Suprapubic skin (tissue), 4 donors: ENCODE measurements around the gene ZNRF4. TPM values are rescaled to one million over a fixed set of nuclear protein-coding genes. Genes with fewer than 3 reads are reported as not detected.

Experiments
- DNase-seq, 2 donors: peaks; one replicate each; pipeline ENCODE4 v3.0.0-alpha.2; 2019; ENCODE audit warnings: low spot score in 2 of 2
- H3K27ac ChIP-seq: fragments of 200-600 bp; sonication (generic); one replicate; pipeline ENCODE4 v1.5.1; 2019
- H3K27me3 ChIP-seq: fragments of 200-600 bp; sonication (generic); one replicate; pipeline ENCODE4 v1.5.1; 2019
- H3K36me3 ChIP-seq: fragments of 200-600 bp; sonication (generic); one replicate; pipeline ENCODE4 v1.5.1; 2019
- H3K4me1 ChIP-seq: fragments of 200-600 bp; sonication (generic); one replicate; pipeline ENCODE4 v1.5.1; 2019
- H3K4me3 ChIP-seq: fragments of 200-600 bp; sonication (generic); one replicate; pipeline ENCODE4 v1.5.1; 2019; ENCODE audit warnings: mild to moderate bottlenecking
- H3K9me3 ChIP-seq: fragments of 200-600 bp; sonication (generic); one replicate; pipeline ENCODE4 v1.5.1; 2019
- CTCF ChIP-seq, 2 donors: fragments of 200-600 bp in 1 of 2; fragments of 450-650 bp in 1 of 2; sonication (generic) in 1 of 2; IDR thresholded peaks; one replicate each; pipeline ENCODE4 v1.5.1; 2016 to 2019; ENCODE audit warnings: antibody characterized with exemption in 2 of 2, mild to moderate bottlenecking in 1 of 2, moderate library complexity in 1 of 2
- EP300 ChIP-seq: sonication (generic); formaldehyde crosslinking; IDR thresholded peaks from one replicate; pipeline ENCODE4 v1.6.1; 2017; ENCODE audit warnings: antibody characterized with exemption
- POLR2A ChIP-seq, 2 donors: fragments of 450-650 bp; IDR thresholded peaks; one replicate each; pipeline ENCODE4 v1.6.1; 2017; ENCODE audit warnings: antibody characterized with exemption in 2 of 2, mild to moderate bottlenecking in 2 of 2, moderate library complexity in 2 of 2
- POLR2AphosphoS5 ChIP-seq, 3 donors: sonication (generic); formaldehyde crosslinking; IDR thresholded peaks; one replicate each; pipeline ENCODE4 v1.6.1; 2017; ENCODE audit warnings: antibody characterized with exemption in 3 of 3
- WGBS: methylation state at CpG from one replicate; pipeline ENCODE4 v1.1.5; 2018; 5-methylcytosine and 5-hydroxymethylcytosine counted together
- total RNA-seq, 4 donors: library from RNA; depleted of rRNA; stranded (reverse); fragments of >200 nt; gene quantifications; one replicate each; pipeline ENCODE4 v1.1.0, GENCODE V29; 2016

Gene ZNRF4
- total RNA-seq, 4 donors from 2014 or later, result not detected

- Histone ChIP-seq H3K4me3 (no peak overlapping the region), H3K4me1 (no peaks in the 10 kb centered on the region), H3K27ac (no peak overlapping the region), H3K9me3 (no peaks in the 10 kb centered on the region), H3K36me3 (no peaks in the 10 kb centered on the region), H3K27me3 (peaks cover 52% of the 10 kb centered on the region)
- no peak for TF ChIP-seq POLR2AphosphoS5 (IDR thresholded peaks at IDR 0.05)
- no peak for TF ChIP-seq CTCF (IDR thresholded peaks at IDR 0.05)
- TF ChIP-seq POLR2A (IDR thresholded peaks at IDR 0.05), result no peak
- no peak for TF ChIP-seq EP300
- no peak for DNase-seq
- WGBS, result 61% methylated on average over 5 of the region's 15 CpGs
Observed at GRCh38 chr19:5448374-5448773, 6.8 kb upstream of the ZNRF4 start.

GRCh38 chr19:5450482-5451126 is 4.6 kb upstream of the ZNRF4 start:
- Histone ChIP-seq H3K27ac (no peak overlapping the region), H3K4me1 (no peaks in the 10 kb centered on the region), H3K27me3 (peaks cover 45% of the 10 kb centered on the region), H3K36me3 (no peaks in the 10 kb centered on the region), H3K9me3 (no peaks in the 10 kb centered on the region), H3K4me3 (no peak overlapping the region)
- no peak for DNase-seq
- no peak for TF ChIP-seq CTCF (IDR thresholded peaks at IDR 0.05)
- 26% methylated on average over 9 of the region's 9 CpGs for WGBS

- Histone ChIP-seq H3K9me3 (no peaks in the 10 kb centered on the region), H3K36me3 (no peaks in the 10 kb centered on the region), H3K4me3 (no peak overlapping the region), H3K4me1 (no peaks in the 10 kb centered on the region), H3K27me3 (peaks cover 45% of the 10 kb centered on the region), H3K27ac (no peak overlapping the region)
- TF ChIP-seq CTCF (IDR thresholded peaks at IDR 0.05), result no peak
- no peak for TF ChIP-seq POLR2AphosphoS5 (IDR thresholded peaks at IDR 0.05)
- no peak for TF ChIP-seq POLR2A (IDR thresholded peaks at IDR 0.05)
- no peak for TF ChIP-seq EP300
- WGBS, result no CpG with 5 or more reads among the region's 10 CpGs
- no peak for DNase-seq
Observed at GRCh38 chr19:5451494-5451893, 3.7 kb upstream of the ZNRF4 start.

DNA sequence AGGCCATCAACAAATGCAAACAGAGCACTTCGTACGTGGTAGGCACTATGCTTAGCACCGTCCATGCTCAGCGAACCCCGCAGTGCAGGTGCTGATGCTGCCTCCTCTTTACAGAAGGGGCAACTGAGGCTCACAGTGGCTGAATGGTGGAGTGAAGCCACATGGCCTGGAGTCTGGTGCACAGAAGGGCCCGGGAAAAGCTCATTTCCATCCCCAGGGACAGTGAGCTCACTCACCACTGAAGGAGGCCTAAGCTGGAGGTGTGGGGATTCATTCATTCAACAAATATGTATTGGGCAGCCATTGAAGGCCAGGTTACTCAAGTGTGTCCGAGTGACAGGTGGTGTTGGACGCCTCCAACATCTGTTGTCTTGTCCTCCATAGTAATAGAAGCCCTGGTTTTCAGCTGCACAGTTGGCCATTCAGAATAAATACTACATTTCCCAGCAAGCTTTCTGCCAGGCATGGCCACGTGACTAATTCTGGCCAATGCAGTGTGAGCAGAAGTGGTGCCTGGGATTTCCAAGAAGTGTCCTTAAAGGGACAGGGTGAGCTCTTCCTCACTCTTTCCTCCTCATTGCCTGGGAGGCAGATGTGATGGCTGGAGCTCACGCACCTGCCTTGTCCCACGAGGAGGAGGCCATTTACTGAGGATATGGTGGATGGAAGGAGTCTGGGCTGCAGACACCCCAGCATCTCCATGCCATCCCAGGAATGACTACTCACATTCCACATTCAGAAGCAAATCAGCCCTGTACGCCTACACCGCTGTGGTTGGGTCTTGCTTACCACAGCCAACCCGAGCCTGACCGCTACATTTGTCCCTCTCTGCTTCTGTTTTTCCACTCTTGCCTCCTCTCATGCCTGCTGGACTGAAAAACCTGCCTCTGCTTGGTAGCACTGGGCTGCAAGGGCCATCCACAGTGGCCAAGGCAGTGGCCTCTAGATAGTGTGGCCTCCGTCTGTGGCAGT is 2.3 kb upstream of the ZNRF4 start:
- Histone ChIP-seq H3K9me3 (no peaks in the 10 kb centered on the region), H3K4me1 (no peaks in the 10 kb centered on the region), H3K27me3 (peaks cover 38% of the 10 kb centered on the region), H3K36me3 (no peaks in the 10 kb centered on the region), H3K4me3 (no peak overlapping the region), H3K27ac (no peak overlapping the region)
- no peak for TF ChIP-seq CTCF (IDR thresholded peaks at IDR 0.05)
- TF ChIP-seq POLR2A (IDR thresholded peaks at IDR 0.05), result no peak
- no peak for TF ChIP-seq EP300
- TF ChIP-seq POLR2AphosphoS5 (IDR thresholded peaks at IDR 0.05), result no peak
- no peak for DNase-seq
- 85% methylated on average over 14 of the region's 16 CpGs for WGBS

DNA sequence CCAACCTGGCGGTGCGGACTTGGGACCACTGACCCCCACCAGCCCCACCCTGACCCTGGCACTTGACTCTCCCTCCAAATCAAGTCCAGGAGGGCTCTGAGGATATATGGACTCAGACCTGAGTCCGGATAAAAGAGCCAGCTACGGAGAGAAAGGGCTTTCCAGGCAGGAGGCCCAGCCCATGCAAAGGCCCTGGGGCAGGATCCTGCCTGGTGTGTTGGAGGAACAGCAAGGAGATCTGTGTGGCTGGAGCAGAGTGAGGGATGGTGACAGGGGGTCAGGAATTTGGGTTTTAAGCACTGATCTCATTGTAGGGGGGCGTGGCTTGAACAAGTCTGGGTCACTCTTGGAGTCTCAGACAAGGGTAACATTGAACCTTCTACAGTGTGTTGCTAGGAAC is 474 bp upstream of the ZNRF4 start:
- WGBS, result 89% methylated on average over 3 of the region's 5 CpGs
- no peak overlapping the region for H3K27ac ChIP-seq
- H3K4me3 ChIP-seq, result no peak overlapping the region
- H3K27me3 ChIP-seq, result peaks cover 21% of the 10 kb centered on the region
- H3K9me3 ChIP-seq, result no peaks in the 10 kb centered on the region
- no peak for TF ChIP-seq EP300
- TF ChIP-seq CTCF (IDR thresholded peaks at IDR 0.05), result no peak
- no peak for TF ChIP-seq POLR2AphosphoS5 (IDR thresholded peaks at IDR 0.05)
- TF ChIP-seq POLR2A (IDR thresholded peaks at IDR 0.05), result no peak
- H3K36me3 ChIP-seq, result no peaks in the 10 kb centered on the region
- no peak for DNase-seq
- no peaks in the 10 kb centered on the region for H3K4me1 ChIP-seq
